NAMALWA (cell line): ENCODE results near the gene GRK6.

Experiments
- DNase-seq: peaks from one replicate; pipeline ENCODE4 v3.0.0-alpha.2; 2015; ENCODE audit warnings: low spot score

The GRK6 gene

GRCh38 chr5:177487144-177487543, 60.7 kb downstream of the GRK6 start:
- no peak for DNase-seq

- DNase-seq = no peak
Observed at GRCh38 chr5:177487975-177488374, 61.5 kb downstream of the GRK6 start.

GRCh38 chr5:177489119-177489716, 62.7 kb downstream of the GRK6 start:
- DNase-seq = peak; percentile 60

DNA sequence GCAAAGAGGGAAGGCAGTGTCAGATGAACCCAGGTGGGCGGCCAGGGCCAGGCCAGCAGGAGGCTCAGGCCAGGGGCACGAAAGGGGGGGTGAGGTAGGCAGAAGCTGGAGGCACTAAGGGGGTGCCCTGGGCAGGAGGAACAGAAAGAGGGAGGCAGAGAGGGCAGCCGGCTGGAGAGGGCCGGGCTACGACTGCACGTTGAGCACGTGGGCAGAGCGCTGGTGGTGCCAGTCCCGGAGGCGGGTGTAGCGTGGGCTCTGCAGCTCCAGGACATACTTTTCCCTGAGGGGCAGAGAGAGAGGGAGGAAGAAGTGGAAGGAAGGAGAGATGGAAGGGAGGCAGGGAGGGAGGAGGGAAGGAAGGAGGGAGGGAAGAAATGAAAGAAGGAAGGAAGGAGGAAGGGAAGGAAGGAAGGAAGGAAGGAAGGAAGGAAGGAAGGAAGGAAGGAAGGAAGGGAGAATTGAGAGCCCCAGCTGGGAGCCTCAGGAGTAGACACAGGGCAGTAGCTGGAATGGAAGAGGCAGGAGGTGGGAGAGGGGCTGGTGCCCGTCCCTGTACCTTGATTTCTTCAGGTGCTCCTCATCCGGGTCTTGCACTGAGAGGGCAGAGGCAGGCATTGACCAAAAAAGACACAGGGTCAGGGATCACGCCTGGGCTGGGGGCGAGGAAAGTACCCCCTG, 64.0 kb downstream of the GRK6 start:
- DNase-seq = no peak

- DNase-seq = no peak
Observed at GRCh38 chr5:177490992-177491391, 64.5 kb downstream of the GRK6 start.

DNA sequence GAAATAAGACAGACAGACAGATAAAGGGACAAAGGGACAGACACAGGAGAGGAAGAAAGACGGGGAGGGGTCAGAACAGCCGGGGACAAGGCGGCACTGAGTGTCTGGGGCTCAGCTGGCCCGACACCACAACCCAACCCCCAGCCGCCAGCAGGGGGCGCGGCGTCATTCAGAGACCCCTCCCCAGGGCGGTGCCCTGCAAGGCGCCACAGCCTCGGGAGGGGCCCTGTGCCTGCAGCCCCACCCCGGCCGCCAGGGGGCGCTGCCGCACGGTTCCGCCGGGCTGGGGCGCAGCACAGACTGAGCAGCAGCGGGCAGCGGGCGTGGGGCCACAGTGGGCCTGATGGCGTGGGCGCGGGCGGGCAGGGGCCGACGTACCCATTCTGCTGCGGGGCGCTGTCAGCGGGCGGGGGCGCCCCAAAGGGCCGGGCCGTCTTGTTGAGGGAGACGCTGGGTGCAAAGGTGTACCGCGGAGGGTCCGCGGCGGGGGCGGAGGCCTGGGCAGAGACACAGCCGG, 65.0 kb downstream of the GRK6 start:
- DNase-seq = peak; percentile 76

- DNase-seq = no peak
Observed at GRCh38 chr5:177491983-177492746, 65.7 kb downstream of the GRK6 start.
